Kidney capillary endothelial cell (primary cell): Measurements from ENCODE around the gene ESRRA.

Experiments
- DNase-seq: peaks from one replicate; pipeline ENCODE4 v3.0.0-alpha.2; 2018; ENCODE audit warnings: low spot score

The ESRRA gene

GRCh38 chr11:64333556-64333955 is 28.2 kb downstream of the ESRRA start:
- DNase-seq = no peak

DNA sequence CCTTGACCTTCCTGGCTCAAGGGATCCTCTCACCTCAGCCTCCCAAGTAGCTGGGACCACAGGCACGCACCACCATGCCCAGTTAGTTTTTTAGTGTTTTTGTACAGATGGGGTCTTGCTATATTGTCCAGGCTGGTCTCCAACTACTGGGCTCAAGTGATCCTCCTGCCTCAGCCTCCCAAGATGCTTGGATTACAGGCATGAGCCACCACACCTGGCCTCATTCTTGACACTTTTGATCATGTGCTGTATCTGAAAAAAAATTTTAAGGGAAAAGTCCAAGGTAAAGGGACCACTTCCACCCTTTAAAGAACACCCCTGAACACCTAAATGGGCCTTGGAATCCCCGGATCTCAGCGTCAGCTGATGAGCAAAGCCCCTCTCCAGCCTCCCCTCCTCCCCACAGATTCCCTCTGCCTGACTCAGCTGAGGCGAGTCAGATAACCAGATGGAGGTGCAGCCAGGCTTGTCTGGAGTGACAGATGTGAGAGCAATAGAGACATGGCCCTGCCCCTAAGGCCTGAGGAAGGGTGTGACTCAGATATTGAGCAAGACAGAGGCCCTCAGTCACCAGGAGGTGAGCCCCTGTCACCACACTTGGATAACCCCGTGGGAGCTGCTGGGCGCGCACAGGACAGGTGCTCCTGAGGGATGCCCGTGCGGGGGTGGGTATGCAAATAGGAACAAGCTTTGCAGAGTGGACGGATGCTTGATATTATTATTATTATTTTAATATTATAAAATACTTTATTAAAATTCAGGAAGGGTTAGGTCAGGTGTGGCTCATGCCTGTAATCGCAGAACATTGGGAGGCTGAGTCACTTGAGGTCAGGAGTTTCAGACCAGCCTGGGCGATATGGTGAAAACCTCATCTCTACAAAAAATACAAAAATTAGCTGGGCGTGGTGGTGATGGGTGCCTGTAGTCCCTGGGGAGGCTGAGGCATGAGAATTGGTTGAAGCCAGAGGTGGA is 29.7 kb downstream of the ESRRA start:
- DNase-seq = peak; percentile 83

- no peak for DNase-seq
Observed at GRCh38 chr11:64337538-64338249, 32.4 kb downstream of the ESRRA start.

DNA sequence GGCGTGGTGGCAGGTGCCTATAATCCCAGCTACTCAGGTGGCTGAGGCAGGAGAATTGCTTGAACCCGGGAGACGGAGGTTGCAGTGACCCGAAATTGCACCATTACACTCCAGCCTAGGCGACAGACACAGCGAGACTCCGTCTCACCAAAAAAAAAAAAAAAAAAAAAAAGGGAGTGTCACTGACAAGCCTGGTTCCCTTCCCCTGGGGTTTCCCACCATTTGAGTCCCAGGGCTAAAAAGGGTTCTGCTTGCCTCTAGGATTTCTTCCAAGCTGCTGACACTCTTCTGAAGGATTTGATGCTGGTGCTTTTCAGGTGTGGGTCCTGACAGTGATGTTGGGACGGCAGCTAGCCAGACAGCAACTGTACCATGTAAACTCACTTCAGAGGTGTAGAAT is 33.4 kb downstream of the ESRRA start:
- no peak for DNase-seq

- no peak for DNase-seq
Observed at GRCh38 chr11:64339286-64339685, 34.0 kb downstream of the ESRRA start.

- no peak for DNase-seq
Observed at GRCh38 chr11:64339754-64340408, 34.6 kb downstream of the ESRRA start, which contains the start of gene CCDC88B. TSS of gene CCDC88B (plus strand) at chr11:64340204. CDS start at chr11:64340267, 63 bp downstream.

DNA sequence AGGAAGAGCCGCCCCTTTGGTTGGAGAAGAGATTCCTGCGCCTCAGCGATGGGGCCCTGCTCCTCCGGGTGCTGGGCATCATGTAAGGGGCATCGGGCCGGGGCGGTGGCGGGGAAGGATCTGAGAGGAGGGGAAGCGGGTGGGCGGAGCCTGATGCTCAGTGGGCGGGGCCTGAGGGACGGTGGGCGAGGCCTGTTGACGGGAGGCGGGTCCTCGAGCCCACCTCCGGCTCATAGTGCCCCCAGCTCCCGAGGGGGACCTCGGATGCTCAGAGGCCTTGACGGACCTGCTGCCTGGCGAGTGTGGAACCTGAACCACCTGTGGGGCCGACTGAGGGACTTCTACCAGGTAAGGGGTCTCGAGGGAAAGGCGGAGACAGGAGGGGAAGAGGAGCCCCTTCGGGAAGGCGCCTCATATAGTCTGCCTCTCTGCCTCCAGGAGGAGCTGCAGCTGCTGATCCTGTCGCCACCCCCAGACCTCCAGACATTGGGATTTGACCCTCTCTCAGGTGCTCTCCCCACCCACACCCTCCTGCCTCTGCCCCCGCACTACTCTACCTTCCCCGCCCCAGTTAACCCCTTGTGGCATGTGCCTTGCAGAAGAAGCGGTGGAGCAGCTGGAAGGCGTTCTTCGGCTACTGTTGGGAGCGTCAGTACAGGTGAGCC is 35.5 kb downstream of the ESRRA start:
- DNase-seq = no peak

- no peak for DNase-seq
Observed at GRCh38 chr11:64341429-64341828, 36.1 kb downstream of the ESRRA start.

GRCh38 chr11:64341851-64342791 is 36.8 kb downstream of the ESRRA start:
- DNase-seq = peak; percentile 73

DNA sequence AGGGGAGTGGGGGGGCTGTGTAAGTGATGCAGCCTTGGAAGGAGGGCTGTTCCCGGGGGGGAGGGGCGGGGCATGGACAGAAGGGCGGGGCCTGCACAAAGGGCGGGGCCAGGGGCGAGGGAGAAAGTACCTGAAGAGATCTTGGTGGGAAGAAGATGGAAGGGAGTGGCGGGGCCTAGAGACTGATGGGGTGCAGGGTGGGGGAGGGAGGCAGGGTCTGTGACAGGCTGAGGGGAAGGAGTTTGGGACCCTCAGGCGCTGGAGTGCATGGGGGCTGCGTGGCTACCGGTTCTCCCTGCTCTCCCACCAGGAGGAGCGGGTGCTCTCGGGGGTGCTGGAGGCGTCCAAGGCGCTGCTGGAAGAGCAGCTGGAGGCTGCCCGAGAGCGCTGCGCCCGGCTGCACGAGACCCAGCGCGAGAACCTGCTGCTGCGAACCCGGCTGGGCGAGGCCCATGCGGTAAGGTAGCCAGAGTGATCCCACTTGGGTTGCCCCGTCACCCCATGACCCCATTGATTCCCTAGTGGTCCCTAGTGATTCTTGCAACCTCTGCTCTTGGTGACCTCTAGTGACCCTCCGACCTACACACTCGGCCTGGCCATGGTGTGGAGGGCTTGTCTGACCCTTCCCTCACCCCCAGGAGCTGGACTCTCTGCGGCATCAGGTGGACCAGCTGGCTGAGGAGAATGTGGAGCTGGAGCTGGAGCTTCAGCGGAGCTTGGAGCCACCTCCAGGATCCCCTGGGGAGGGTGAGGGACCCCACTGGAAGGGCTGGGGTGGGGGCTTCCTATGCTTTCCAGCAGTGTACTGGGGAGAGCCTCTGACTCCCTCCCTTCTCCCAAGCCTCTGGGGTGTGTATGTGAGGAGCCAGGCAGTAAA is 37.8 kb downstream of the ESRRA start:
- no peak for DNase-seq

DNA sequence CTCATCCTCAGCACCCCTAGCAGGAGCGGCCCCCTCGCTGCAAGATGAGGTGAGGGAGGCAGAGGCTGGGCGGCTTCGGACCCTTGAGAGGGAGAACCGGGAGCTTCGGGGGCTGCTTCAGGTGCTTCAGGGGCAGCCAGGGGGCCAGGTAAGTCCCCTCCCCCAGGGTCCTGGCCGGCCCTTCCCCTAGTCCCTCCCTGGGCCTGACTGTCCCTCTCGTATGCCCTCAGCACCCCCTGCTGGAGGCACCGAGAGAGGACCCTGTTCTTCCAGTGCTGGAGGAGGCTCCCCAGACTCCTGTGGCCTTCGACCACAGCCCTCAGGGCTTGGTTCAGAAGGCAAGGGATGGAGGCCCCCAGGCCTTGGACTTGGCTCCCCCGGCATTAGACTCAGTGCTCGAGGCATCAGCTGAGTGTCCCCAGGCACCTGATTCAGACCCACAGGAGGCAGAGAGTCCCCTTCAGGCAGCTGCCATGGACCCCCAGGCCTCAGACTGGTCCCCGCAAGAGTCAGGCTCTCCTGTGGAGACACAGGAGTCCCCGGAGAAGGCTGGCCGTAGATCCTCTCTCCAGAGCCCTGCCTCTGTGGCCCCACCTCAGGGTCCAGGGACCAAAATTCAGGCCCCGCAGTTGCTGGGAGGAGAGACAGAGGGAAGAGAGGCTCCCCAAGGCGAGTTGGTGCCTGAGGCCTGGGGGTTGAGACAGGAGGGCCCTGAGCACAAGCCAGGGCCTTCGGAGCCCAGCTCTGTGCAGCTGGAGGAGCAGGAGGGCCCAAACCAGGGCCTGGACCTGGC is 38.6 kb downstream of the ESRRA start:
- no peak for DNase-seq

DNA sequence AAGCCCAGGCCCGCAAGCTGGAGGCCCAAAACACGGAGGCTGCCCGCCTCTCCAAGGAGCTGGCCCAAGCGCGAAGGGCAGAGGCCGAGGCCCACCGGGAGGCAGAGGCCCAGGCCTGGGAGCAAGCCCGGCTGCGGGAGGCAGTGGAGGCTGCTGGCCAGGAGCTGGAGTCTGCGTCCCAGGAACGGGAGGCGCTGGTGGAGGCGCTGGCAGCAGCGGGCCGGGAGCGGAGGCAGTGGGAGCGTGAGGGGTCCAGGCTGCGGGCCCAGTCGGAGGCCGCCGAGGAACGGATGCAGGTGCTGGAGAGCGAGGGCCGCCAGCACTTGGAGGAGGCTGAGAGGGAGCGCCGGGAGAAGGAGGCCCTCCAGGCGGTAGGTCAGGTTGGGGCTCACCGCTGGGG is 39.5 kb downstream of the ESRRA start:
- DNase-seq = no peak

GRCh38 chr11:64347193-64347867 is 42.0 kb downstream of the ESRRA start:
- DNase-seq = no peak

GRCh38 chr11:64348383-64349024 is 43.2 kb downstream of the ESRRA start:
- DNase-seq = no peak

DNA sequence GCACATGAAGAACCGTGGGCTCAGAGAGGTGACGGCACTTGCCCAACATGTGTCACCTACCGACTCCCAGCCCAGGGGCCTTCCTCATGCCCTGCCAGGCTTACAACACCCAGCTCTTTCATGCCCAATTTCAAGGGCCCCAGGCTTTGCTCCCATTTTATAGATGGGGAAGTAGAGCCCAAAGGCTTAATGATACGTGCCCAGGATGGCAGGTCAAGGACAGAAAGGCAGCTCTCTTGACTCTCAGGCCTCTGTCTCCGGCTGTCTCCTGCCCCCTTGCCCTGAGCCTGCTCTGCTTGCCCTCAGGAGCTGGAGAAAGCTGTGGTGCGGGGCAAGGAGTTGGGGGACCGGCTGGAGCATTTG is 43.7 kb downstream of the ESRRA start:
- no peak for DNase-seq

DNA sequence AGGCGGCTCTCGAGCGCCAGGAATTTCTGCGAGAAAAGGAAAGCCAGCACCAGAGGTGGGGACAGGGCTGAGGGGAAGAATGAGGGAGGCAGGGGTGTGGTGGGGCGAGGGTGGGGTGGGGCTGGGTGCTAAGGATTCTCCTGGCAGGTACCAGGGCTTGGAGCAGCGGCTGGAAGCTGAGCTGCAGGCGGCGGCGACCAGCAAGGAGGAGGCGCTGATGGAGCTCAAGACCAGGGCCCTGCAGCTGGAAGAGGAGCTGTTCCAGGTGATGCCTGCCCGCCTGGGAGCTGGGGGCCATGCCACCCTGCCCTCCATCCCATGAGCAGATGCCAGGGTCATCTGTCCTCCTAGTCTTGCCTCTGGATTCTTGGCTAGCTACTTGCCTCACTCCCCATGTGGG is 44.1 kb downstream of the ESRRA start:
- no peak for DNase-seq

DNA sequence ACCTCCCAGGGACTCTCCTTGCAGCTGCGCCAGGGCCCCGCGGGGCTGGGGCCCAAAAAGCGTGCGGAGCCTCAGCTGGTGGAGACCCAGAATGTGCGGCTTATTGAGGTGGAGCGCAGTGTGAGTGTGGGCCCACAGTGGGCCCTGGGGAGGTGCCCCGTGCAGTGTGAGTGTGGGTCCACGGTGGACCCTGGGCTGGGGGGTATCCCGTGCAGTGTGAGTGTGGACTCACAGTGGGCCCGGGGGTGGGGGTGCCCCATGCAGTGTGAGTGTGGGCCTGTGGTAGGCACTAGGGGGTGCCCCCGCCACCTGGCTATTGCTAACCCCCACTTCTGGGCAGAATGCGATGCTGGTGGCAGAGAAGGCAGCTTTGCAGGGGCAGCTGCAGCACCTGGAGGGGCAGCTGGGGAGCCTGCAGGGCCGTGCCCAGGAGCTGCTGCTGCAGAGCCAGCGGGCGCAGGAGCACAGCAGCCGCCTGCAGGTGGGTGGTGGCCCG is 45.9 kb downstream of the ESRRA start:
- no peak for DNase-seq
